Measurements from ENCODE around the gene INO80E.

GRCh38 chr16:30002614-30003346 lies 6.7 kb downstream of the INO80E start:
- TF ChIP-seq CTCF (conservative IDR thresholded peaks at IDR 0.05; ENCODE audit: low read depth, low read length) (no peak), EZH2 (IDR thresholded peaks at IDR 0.05; ENCODE audit: borderline replicate concordance, low read depth, low read length, poor library complexity, severe bottlenecking) (no peak)
